Stimulated activated CD4-positive, alpha-beta T cell treated with anti-CD3 and anti-CD28 coated beads, TNF-alpha, amount 100 ng/mL, for 24 hours (primary cell): ENCODE measurements around the gene COL9A3.

Experiments
- DNase-seq, 3 experiments: peaks; one replicate each; pipeline ENCODE4 v3.0.0-alpha.2; 2020; ENCODE audit warnings: low read depth in 3 of 3

The COL9A3 gene

GRCh38 chr20:62778601-62779416 is 38.0 kb upstream of the COL9A3 start:
- DNase-seq, result no peak

GRCh38 chr20:62779417-62779685 is 37.5 kb upstream of the COL9A3 start:
- no peak for DNase-seq

GRCh38 chr20:62780204-62780603 is 36.6 kb upstream of the COL9A3 start:
- DNase-seq, result no peak

- DNase-seq, result no peak
Measured at GRCh38 chr20:62780696-62781095, 36.2 kb upstream of the COL9A3 start.

- no peak for DNase-seq
Measured at GRCh38 chr20:62782149-62782892, 34.5 kb upstream of the COL9A3 start.

GRCh38 chr20:62782893-62783278 is 34.0 kb upstream of the COL9A3 start:
- DNase-seq, result no peak

- no peak for DNase-seq
Measured at GRCh38 chr20:62784497-62784896, 32.4 kb upstream of the COL9A3 start.

- DNase-seq, result no peak
Measured at GRCh38 chr20:62785393-62785792, 31.5 kb upstream of the COL9A3 start.

- no peak for DNase-seq
Measured at GRCh38 chr20:62786157-62786556, 30.7 kb upstream of the COL9A3 start.

- no peak for DNase-seq
Measured at GRCh38 chr20:62787321-62787720, 29.5 kb upstream of the COL9A3 start.

- DNase-seq, result no peak
Measured at GRCh38 chr20:62787866-62788265, 29.0 kb upstream of the COL9A3 start.

- no peak for DNase-seq
Measured at GRCh38 chr20:62788607-62789006, 28.2 kb upstream of the COL9A3 start.

- DNase-seq, result no peak
Measured at GRCh38 chr20:62790075-62790474, 26.8 kb upstream of the COL9A3 start.

GRCh38 chr20:62791301-62792181 is 25.3 kb upstream of the COL9A3 start:
- DNase-seq, result peak; percentile 60 to 72 (median 62)

GRCh38 chr20:62792182-62792939 is 24.5 kb upstream of the COL9A3 start:
- no peak for DNase-seq

- DNase-seq, result no peak
Measured at GRCh38 chr20:62792940-62793756, 23.7 kb upstream of the COL9A3 start.

GRCh38 chr20:62793757-62794006 is 23.2 kb upstream of the COL9A3 start:
- DNase-seq, result no peak

- peak; percentile 78 to 92 (median 89) for DNase-seq
Measured at GRCh38 chr20:62794007-62794724, 22.7 kb upstream of the COL9A3 start.

- peak; percentile 28 to 75 (median 51) for DNase-seq
Measured at GRCh38 chr20:62795023-62795761, 21.7 kb upstream of the COL9A3 start.
